GM12878 (cell line): Measurements from ENCODE around the gene GNAT3. TPM values are rescaled to one million over a fixed set of nuclear protein-coding genes. Genes with fewer than 3 reads are reported as not detected.
A peak's percentile ranks its signal among the peaks of the same experiment; 100 is the strongest.

Experiments
- ATAC-seq: fragments of 200-7000 bp; cut with Tn5 transposase; 3 replicates; pipeline ENCODE4 v1.9.1; 2020; ENCODE audit warnings: mild to moderate bottlenecking, moderate library complexity
- BruUV-seq: library from RNA; stranded (reverse); fragments of 400-500 nt; replicated peaks from 2 replicates; lab custom pipeline; 2021; lab: Mats Ljungman, UMichigan
- CTCF ChIA-PET: fragments of 300-600 bp; sonication (Branson Sonifier 250); formaldehyde crosslinking; extraction: SDS; loops from one replicate; lab custom pipeline; 2021; ENCODE audit warnings: inconsistent platforms; lab: Yijun Ruan, JAX
- POLR2A ChIA-PET: fragments of 350-600 bp; formaldehyde crosslinking; extraction: SDS; loops from one replicate; lab custom pipeline; 2021; ENCODE audit warnings: inconsistent platforms; lab: Charles Lee
- RAD21 ChIA-PET: fragments of 300-600 bp; sonication (Branson Sonifier 250); formaldehyde crosslinking; loops from one replicate; lab custom pipeline; 2023; ENCODE audit warnings: antibody characterized with exemption; ENCODE audit not compliant: unreplicated experiment; lab: Charles Lee
- SMC1A ChIA-PET: fragments of 300-600 bp; sonication (Branson Sonifier 250); formaldehyde crosslinking; loops from one replicate; lab custom pipeline; 2023; ENCODE audit not compliant: unreplicated experiment, uncharacterized antibody; lab: Charles Lee
- DNase-seq: peaks from one replicate; pipeline ENCODE4 v3.0.0-alpha.2; 2011; ENCODE audit warnings: low read depth, low spot score
- FAIRE-seq: peaks from 3 replicates; lab custom pipeline; 2011; peaks lifted over from hg19 to GRCh38; lab: Jason Lieb, UNC
- H2AFZ ChIP-seq: 2 replicates; pipeline ENCODE4 v1.6.0; 2011; ENCODE audit warnings: low read depth, low read length, control low read depth; ENCODE audit not compliant: control insufficient read depth
- H3K27ac ChIP-seq: 2 replicates; pipeline ENCODE4 v1.5.1; 2011; ENCODE audit warnings: control low read depth; ENCODE audit not compliant: control insufficient read depth, insufficient read depth
- H3K27me3 ChIP-seq, 2 experiments: replicated peaks in 1 of 2; 2 replicates each; pipeline versions ENCODE4 v1.6.0 to v1.6.1; 2011; ENCODE audit warnings: low read length in 1 of 2; ENCODE audit not compliant: control insufficient read depth in 2 of 2, insufficient read depth in 2 of 2
- H3K36me3 ChIP-seq, 2 experiments: 2 replicates each; pipeline ENCODE4 v1.5.1; 2011; ENCODE audit warnings: low read length in 1 of 2; ENCODE audit not compliant: control insufficient read depth in 2 of 2, insufficient read depth in 2 of 2
- H3K4me1 ChIP-seq: 2 replicates; pipeline ENCODE4 v1.6.1; 2011; ENCODE audit warnings: mild to moderate bottlenecking, low read length, moderate library complexity, mixed read lengths; ENCODE audit not compliant: control insufficient read depth, insufficient read depth
- H3K4me2 ChIP-seq: 2 replicates; pipeline ENCODE4 v1.6.0; 2011; ENCODE audit warnings: control low read depth; ENCODE audit not compliant: control insufficient read depth, insufficient read depth
- H3K4me3 ChIP-seq: fragments of 200-600 bp; sonication (generic); 2 replicates; pipeline ENCODE4 v1.5.1; 2016
- H3K79me2 ChIP-seq: 2 replicates; pipeline ENCODE4 v1.6.0; 2011; ENCODE audit warnings: low read length; ENCODE audit not compliant: control insufficient read depth, insufficient read depth
- H3K9ac ChIP-seq: 2 replicates; pipeline ENCODE4 v1.8.0; 2011; ENCODE audit warnings: low read length, control low read depth, mixed read lengths; ENCODE audit not compliant: control insufficient read depth, insufficient read depth
- H3K9me3 ChIP-seq: replicated peaks from 3 replicates; pipeline ENCODE4 v1.5.1; 2011; ENCODE audit warnings: mild to moderate bottlenecking, low read length; ENCODE audit not compliant: control insufficient read depth, insufficient read depth
- H4K20me1 ChIP-seq: 2 replicates; pipeline ENCODE4 v1.6.0; 2011; ENCODE audit not compliant: control insufficient read depth, insufficient read depth
- ATF2 ChIP-seq: IDR thresholded peaks from 2 replicates; pipeline ENCODE4 v1.6.1; 2012; ENCODE audit warnings: low read length, inconsistent platforms
- ATF7 ChIP-seq: fragments of 450-650 bp; IDR thresholded peaks from 2 replicates; pipeline ENCODE4 v1.6.1; 2016; ENCODE audit warnings: low read depth, mild to moderate bottlenecking
- BHLHE40 ChIP-seq, 2 experiments: fragments of 450-650 bp in 1 of 2; IDR thresholded peaks; 2 replicates each; pipeline ENCODE4 v1.6.1; 2011 to 2017; ENCODE audit warnings: low read depth in 2 of 2, borderline replicate concordance in 1 of 2, improper control_type of control experiment in 1 of 2, low read length in 1 of 2, mild to moderate bottlenecking in 1 of 2
- CHD4 ChIP-seq: fragments of 200-600 bp; sonication (generic); IDR thresholded peaks from 2 replicates; pipeline ENCODE4 v1.6.1; 2016; ENCODE audit warnings: mild to moderate bottlenecking
- CREB1 ChIP-seq: IDR thresholded peaks from 2 replicates; pipeline ENCODE4 v1.6.1; 2012; ENCODE audit warnings: low read depth, mild to moderate bottlenecking, inconsistent platforms
- EED ChIP-seq: sonication (generic); IDR thresholded peaks from 2 replicates; pipeline ENCODE4 v1.6.1; 2016; ENCODE audit warnings: antibody characterized with exemption, low read depth
- FOXK2 ChIP-seq: fragments of 450-650 bp; IDR thresholded peaks from 2 replicates; pipeline ENCODE4 v1.6.1; 2017; ENCODE audit warnings: mild to moderate bottlenecking, moderate library complexity
- GABPA ChIP-seq: IDR thresholded peaks from 2 replicates; pipeline ENCODE4 v1.6.1; 2014; ENCODE audit warnings: antibody characterized with exemption, low read depth, mild to moderate bottlenecking, inconsistent platforms
- MYB ChIP-seq: fragments of 150-350 bp; IDR thresholded peaks from 2 replicates; pipeline ENCODE4 v1.6.1; 2014; ENCODE audit warnings: mild to moderate bottlenecking, low read depth, low read length, borderline replicate concordance
- SMARCA5 ChIP-seq: fragments of 450-650 bp; IDR thresholded peaks from 2 replicates; pipeline ENCODE4 v1.6.1; 2017; ENCODE audit warnings: mild to moderate bottlenecking
- SP1 ChIP-seq: IDR thresholded peaks from one replicate; pipeline ENCODE4 v1.6.1; 2011; ENCODE audit warnings: low read depth, low read length
- SUPT20H ChIP-seq: IDR thresholded peaks from 2 replicates; pipeline ENCODE4 v1.6.1; 2011; ENCODE audit warnings: low read depth, mild to moderate bottlenecking, low read length, moderate library complexity, borderline replicate concordance; ENCODE audit not compliant: control insufficient read depth
- USF1 ChIP-seq: IDR thresholded peaks from 2 replicates; pipeline ENCODE4 v1.6.1; 2011; ENCODE audit warnings: borderline replicate concordance, low read depth, mild to moderate bottlenecking, moderate library complexity, mixed read lengths, low read length; ENCODE audit not compliant: insufficient read depth; ENCODE audit errors: extremely low read length
- YY1 ChIP-seq: IDR thresholded peaks from 2 replicates; pipeline ENCODE4 v1.6.1; 2011; ENCODE audit warnings: low read depth, mild to moderate bottlenecking, low read length
- WGBS: methylation state at CpG from one replicate; pipeline ENCODE4 v1.1.6; 2016; ENCODE audit warnings: low lambda C conversion rate; ENCODE audit not compliant: insufficient replicate concordance, insufficient coverage; ENCODE audit errors: missing lambda C conversion rate; 5-methylcytosine and 5-hydroxymethylcytosine counted together
- in situ Hi-C: fragments of 300-500 bp; cut with MboI; formaldehyde crosslinking; loops from 9 replicates; pipeline ENCODE4 v1.14.3; 2018; ENCODE audit warnings: mixed read lengths
- intact Hi-C: fragments of 100-400 bp; cut with micrococcal nuclease; formaldehyde crosslinking; loops from one replicate; pipeline ENCODE4 v1.14.2; 2022; ENCODE audit not compliant: unreplicated experiment
- polyA plus RNA-seq, 11 experiments: library from polyadenylated mRNA; depleted of rRNA in 4 of 11; unstranded in 6 of 11; stranded (reverse) in 5 of 11; fragments of >200 nt; fragmentation: Nextera tagmentation in 4 of 11; fragmentation: Illumina TruSeq in 1 of 11; extraction: Ambion mirVana in 4 of 11; extraction: Trizol in 1 of 11; gene quantifications; 1 replicate in 1 of 11; 2 replicates in 10 of 11; pipeline versions ENCODE4 v1.2.1 to v1.2.3, GENCODE V29; 2011 to 2016; ENCODE audit warnings: inconsistent platforms in 2 of 11, missing spikeins in 2 of 11, low read depth in 1 of 11
- total RNA-seq, 4 experiments: library from RNA; depleted of rRNA in 3 of 4; stranded (reverse); fragments of >200 nt in 3 of 4; fragmentation: Illumina TruSeq in 1 of 4; extraction: Trizol in 1 of 4; gene quantifications; 2 replicates each; pipeline versions ENCODE4 v1.2.1 to v1.2.3, GENCODE V29; 2013 to 2021

Gene GNAT3
- total and polyA plus RNA-seq, 10 of the 15 experiments (the other 5 are each of a cell fraction or from before 2014, with no cell fraction given) = 1.7 to 8.3 (median 5.8) TPM; not detected in 1

DNA sequence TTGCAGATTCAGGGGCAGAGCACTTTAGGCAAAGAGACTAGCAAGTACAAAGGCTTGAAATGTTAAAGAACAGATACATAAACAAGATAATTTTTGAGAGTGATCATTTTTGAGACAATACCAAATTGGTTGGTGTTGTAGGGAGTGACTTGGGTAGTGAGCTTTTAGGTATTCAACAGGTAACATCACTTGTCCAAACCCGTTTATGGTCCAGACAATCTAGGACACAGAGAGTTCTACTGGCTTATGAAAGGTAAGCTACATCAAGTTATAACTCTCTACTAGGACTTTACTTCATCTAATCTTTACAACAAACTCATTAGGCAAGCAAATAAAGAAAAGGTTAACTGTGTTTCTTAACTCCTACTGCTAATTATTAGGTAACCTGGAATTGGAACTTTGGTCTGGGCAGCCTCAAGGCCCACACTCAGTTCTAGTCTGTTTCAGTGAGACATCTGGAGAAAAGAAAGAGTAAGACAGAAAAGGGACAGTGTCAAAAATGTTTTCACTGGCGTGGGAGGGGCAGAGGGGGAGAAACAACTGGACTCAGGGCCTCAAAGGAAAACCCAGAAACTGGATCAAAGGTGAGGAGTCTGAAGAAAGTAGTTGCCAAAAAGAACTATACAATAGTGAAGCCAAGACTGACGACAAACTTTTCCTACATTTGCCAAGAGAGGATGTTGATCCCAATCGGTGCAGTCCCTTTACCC lies 39.2 kb downstream of the GNAT3 start:
- ChIA-PET POLR2A (no interaction called here), RAD21 (no interaction called here), CTCF (interaction anchor here (0.9 kb wide), 1 partner anchor 186 kb away, joined by 4 read pairs; no protein-coding TSS in a partner anchor), SMC1A (no interaction called here)
- H4K20me1 ChIP-seq = no peaks in the 10 kb centered on the region
- intact Hi-C loops = loop anchor here (5.0 kb wide), 1 partner anchor 185 kb away; no protein-coding TSS in a partner anchor
- BruUV-seq = no TSS peak
- no peaks in the 10 kb centered on the region for H3K79me2 ChIP-seq
- peak; percentile 43; the same call in 1 of the 2 replicates for TF ChIP-seq EED
- no peak for TF ChIP-seq YY1
- TF ChIP-seq CHD4 = no peak
- 2% methylated on average over 4 of the region's 4 CpGs for WGBS
- no peak overlapping the region for H2AFZ ChIP-seq
- H3K4me3 ChIP-seq = no peak overlapping the region
- no peak overlapping the region for H3K9ac ChIP-seq
- no peak overlapping the region for H3K27ac ChIP-seq
- FAIRE-seq (no peak), ATAC-seq (no peak), DNase-seq (no peak)
- in situ Hi-C loops = no loop called here
- no peaks in the 10 kb centered on the region for H3K36me3 ChIP-seq
- H3K9me3 ChIP-seq = no peaks in the 10 kb centered on the region
- H3K4me1 ChIP-seq = no peaks in the 10 kb centered on the region
- no peaks in the 10 kb centered on the region for H3K27me3 ChIP-seq
- no peak overlapping the region for H3K4me2 ChIP-seq

GRCh38 chr7:80468931-80469714 lies 42.7 kb downstream of the GNAT3 start:
- H3K4me3 ChIP-seq = no peak overlapping the region
- no peak overlapping the region for H3K9ac ChIP-seq
- SMC1A ChIA-PET = interaction anchor here (0.6 to 1.4 kb wide), 3 partner anchors 8 to 35 kb away, joined by 3 read pairs; no protein-coding TSS in a partner anchor
- H3K4me1 ChIP-seq = no peaks in the 10 kb centered on the region
- in situ Hi-C loops (no loop called here), intact Hi-C loops (no loop called here)
- DNase-seq (no peak), FAIRE-seq (no peak), ATAC-seq (no peak)
- CTCF ChIA-PET = no interaction called here
- POLR2A ChIA-PET = no interaction called here
- H2AFZ ChIP-seq = no peak overlapping the region
- BruUV-seq = no TSS peak
- no peaks in the 10 kb centered on the region for H3K36me3 ChIP-seq
- no peaks in the 10 kb centered on the region for H3K79me2 ChIP-seq
- H4K20me1 ChIP-seq = no peaks in the 10 kb centered on the region
- no peak overlapping the region for H3K4me2 ChIP-seq
- RAD21 ChIA-PET = no interaction called here
- 54% methylated on average over 3 of the region's 3 CpGs for WGBS
- no peak overlapping the region for H3K27ac ChIP-seq
- H3K27me3 ChIP-seq = no peaks in the 10 kb centered on the region
- no peaks in the 10 kb centered on the region for H3K9me3 ChIP-seq
- TF ChIP-seq CREB1 (no peak), BHLHE40 (IDR thresholded peaks at IDR 0.05; ENCODE audit: borderline replicate concordance in 1 of 2, low read depth in 2 of 2, low read length in 1 of 2) (no peak), SUPT20H (no peak), MYB (no peak), SP1 (no peak), ATF2 (no peak), FOXK2 (no peak), ATF7 (no peak), USF1 (no peak), GABPA (no peak), SMARCA5 (no peak)
